Measurements from ENCODE around the gene PROKR2.

- TF ChIP-seq MAFK (IDR thresholded peaks at IDR 0.05; ENCODE audit: low read depth, low read length) (no peak), CTCF (IDR thresholded peaks at IDR 0.05; ENCODE audit: control extremely low read depth in 1 of 3, insufficient read depth in 1 of 3, low read depth in 1 of 3, low read length in 3 of 3) (no peak), TBP (IDR thresholded peaks at IDR 0.05; ENCODE audit: low read depth, low read length) (no peak), JUND (IDR thresholded peaks at IDR 0.05; ENCODE audit: low read length) (no peak), EP300 (IDR thresholded peaks at IDR 0.05; ENCODE audit: borderline replicate concordance in 1 of 2, low read depth in 2 of 2, low read length in 2 of 2) (no peak), HDAC2 (IDR thresholded peaks at IDR 0.05; ENCODE audit: borderline replicate concordance in 1 of 2, low read depth in 2 of 2, low read length in 2 of 2) (no peak), BRCA1 (IDR thresholded peaks at IDR 0.05; ENCODE audit: low read depth, low read length) (no peak), TCF12 (IDR thresholded peaks at IDR 0.05; ENCODE audit: low read depth, low read length) (no peak)
These were observed 37.1 kb upstream of the PROKR2 start for GRCh38 chr20:5353624-5354496.

All from H1 (cell line).